HUDEP-2 (cell line): ENCODE data around the gene NRL.

Experiments
- DNase-seq, 76 experiments: peaks; one replicate each; lab custom pipeline; 2025; ENCODE audit not compliant: unreplicated experiment in 76 of 76; lab: John Stamatoyannopoulos, UW

NRL gene

DNA sequence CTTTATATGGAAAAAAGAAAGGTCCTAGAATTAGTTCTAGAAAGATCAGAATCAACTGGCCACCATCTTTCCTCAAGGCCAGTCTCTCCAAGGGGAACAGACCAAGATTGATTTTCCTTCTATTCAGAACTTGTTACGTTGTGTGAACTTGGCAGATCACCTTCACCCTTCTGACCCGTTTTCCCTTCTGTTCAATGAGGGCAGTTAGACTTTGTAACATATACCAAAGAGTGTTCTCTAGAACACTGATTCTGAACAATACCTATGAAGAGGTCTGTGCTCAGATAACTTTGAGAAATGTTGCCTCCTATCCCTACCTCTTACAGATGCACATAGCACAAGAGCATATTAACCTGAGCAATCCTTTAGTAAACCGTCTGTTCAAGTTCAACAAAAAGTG, 31.3 kb downstream of the NRL start:
- no peak for DNase-seq

DNA sequence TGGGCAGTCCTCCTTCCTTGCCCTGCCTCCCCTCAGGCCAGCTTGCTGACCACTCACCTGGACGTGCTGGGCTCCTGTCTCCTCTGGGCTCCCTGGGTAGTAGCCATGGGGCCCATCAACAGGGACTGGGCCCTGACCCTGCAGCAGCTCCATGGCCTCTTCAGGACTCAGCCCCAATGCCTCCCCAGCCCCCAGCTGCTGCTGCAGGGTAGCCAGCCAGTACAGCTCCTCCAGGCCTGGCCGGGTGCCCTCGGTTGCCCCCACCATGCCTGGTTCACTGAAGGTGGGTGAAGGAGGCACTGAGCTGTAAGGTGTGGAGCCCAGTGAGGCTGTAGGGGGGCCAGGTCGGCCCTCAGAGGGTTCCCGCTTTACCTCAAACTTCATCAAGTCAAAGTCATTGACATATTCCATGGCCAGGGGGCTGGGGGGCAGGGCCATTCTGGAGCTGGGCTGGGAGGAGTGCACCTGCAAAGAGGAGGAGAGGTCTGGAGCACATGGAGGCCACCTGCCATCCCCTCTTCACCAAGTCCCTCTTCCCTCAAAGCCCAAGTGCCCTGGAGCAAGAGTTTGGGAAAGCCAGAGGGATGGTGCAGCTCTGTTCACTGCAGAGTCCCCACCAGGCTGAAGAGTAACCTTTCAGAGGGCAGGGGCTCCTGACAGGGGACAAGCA, 32.2 kb downstream of the NRL start:
- no peak for DNase-seq

DNA sequence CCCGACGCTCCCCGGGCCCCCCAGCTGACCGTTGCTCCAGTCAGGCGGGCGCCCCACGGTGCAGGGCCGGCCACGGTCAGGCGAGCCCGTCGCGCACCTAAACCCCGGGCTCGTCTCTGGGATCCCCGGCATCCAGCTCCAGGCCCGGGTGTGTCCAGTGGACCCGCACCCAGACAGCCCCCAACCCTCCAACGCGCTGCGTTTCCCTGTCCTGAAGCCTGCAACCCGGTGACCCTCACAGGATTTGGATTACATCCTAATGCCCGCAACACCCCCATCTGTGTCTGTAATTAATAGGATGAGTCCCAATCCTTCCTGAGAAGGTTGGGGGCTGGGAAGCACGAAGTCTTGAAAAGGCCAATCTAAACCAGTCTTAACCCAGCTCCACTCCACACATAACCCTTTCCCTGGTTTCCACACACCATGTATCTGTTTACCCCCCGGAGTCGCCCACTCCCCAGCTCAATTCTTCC, 33.0 kb downstream of the NRL start:
- DNase-seq = no peak

DNA sequence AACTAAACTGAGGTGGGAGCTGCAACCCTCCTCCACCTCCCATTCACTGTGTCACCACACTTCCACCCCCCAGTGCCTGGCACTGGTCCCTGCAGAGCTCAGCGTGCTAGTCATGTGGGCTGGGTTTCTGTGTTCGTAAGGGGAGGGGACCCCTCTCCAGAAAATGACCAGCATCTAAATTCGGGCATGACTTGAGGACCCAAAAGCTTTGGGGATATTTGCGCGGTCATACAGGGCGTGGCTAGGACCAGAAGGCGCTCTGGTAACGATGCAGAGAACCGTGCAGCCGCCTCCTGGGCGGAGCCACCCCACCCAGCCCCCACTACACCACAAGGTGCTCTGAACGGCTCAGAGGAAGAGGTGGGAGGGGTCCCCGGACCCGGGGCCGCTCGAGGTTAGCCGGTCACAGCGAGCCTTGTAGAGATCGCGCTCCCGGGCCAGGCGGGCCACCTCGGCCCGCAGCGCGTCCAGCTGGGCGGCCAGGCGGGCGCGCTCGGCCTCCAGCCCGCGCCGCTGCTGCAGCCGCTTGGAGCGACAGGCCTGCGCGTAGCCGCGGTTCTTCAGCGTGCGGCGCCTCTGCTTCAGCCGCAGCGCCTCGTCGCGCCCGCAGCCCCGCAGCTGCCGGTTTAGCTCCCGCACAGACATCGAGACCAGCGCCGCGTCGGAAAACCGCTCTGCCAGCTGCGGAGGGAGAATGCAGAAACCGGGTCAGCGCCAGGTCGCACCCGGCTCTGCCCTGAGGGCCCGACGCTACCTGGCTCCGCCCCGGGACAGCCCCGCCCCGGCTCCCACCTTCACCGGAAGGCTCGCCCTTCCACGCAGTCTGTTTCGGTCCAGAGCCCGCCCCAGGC, 33.6 kb downstream of the NRL start:
- peak in 21 of 76 experiments; percentile 2 to 50 (median 18) for DNase-seq

DNA sequence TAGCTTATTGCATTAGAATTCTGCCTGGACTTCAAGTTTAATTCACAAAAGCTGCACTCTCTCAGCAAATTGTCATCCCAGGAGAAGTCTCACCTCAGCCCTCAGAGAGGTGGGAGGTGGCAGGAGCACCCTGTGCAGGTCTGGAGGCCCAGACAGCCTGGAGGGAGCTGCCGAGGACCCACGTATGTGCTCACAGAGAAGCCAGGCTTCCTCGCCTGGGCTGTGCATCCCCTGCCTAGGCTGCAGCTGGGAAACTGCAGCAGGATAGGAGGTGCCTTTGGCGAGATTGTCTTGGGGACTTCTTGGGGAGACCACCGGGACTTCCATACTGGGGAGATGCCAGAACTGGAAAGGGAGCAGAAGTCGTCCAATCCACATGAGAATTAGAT, 34.6 kb downstream of the NRL start:
- DNase-seq = no peak

DNA sequence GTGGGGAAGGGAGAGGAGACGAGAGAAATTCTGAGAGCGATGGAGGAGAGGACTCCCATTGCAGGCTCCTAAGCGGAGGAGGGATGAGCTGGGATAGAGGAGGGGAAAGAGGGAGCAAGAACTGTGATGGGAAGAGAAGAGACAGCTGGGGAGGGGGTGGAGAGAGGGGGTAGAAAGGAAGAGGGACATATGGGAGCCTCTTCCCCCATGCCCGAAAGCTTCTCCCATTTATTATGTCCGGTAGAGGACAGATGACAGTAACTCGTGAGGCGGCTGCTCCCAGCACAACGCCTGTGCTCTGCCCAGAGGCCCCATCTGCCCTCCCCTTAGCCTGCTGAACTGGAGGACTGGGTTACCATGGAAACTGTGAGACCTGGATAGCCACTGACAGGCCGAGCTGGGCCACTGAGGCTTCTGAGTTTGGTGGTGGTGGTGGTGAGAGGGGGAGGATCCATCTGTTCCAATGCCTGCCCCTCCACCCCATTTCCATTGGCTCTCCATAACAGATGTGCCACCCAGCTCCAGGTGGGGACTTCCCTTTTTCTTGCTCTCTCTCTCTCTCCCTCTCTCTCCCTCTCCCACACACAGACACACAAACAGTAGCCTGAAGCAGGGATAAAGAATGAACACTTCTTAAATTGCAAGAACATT, 35.1 kb downstream of the NRL start:
- no peak for DNase-seq

DNA sequence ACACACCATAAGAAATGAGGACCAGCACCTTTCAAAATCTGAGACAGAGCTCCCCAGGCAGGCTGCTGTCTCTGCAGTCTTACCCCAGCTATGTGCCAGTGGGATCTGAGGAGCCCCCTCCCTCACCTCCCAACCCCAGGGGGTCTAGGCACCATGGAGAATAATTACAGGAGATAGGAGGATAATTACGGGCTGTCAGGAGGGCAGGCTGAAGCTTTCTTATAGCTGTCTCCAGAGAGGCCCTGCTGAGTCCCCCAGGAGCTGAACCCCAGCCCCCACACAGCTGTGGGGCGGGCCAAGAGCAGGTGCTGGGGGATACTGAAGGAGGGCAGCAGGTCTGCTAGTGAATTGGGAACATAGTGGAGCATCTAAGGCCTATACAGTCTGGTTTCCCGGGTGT, 36.6 kb downstream of the NRL start:
- DNase-seq = no peak

DNA sequence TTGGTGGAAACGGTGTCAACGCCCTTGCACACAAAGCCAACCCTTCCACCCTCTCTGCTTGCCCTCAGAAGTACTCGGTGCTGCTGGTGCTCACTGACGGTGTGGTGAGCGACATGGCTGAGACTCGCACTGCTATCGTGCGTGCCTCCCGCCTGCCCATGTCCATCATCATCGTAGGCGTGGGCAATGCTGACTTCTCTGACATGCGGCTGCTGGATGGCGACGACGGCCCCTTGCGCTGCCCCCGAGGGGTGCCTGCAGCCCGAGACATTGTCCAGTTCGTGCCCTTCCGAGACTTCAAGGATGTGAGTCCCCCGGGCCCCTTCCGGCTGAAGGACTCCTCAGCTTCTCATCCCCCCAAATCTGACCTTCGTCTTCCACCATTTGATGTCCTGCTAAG, 37.7 kb downstream of the NRL start:
- DNase-seq = no peak

DNA sequence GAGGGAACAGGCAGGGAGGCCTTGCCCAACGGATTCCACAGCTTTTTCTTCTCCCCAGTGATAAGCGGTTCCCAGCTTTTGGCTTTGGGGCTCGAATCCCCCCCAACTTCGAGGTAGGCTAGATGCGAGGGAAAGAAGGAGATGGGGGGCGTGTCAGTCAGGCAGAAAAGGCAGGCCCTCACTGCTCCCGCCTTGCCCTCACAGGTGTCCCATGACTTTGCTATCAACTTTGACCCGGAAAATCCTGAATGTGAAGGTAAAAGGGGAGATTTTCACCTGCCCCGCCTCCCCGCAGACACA, 38.5 kb downstream of the NRL start:
- no peak for DNase-seq

DNA sequence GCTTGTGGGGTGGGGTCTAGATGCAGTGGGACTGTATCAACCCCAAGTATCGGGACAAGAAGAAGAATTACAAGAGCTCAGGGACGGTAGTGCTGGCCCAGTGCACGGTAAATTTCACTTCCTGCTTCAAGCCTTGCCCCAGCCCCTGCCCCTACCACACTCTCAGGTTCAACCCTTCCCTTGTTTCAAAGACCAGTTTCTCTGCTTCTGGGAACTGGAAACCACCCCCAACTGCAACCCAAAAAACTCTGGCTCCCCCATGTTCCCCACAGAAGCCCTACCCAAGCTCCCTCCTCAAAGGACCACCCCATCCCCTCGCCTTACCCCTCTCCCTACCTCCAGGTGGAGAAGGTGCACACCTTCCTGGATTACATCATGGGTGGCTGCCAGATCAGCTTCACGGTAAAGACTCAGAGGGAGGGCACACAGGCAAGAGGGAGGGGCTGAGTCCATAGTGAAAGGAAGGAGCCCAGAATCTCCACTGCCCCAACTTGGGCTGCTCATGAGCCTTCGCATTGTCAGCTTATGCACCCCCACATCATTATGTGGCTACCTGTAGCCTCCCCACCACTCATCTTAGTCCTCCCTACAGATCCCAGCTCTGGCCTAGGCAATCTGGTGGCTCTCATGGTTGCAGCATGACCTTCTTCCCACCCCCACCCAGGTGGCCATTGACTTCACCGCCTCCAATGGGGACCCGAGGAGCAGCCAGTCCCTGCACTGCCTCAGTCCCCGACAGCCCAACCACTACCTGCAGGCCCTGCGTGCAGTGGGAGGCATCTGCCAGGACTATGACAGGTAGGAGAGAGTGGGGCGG, 39.1 kb downstream of the NRL start:
- no peak for DNase-seq

DNA sequence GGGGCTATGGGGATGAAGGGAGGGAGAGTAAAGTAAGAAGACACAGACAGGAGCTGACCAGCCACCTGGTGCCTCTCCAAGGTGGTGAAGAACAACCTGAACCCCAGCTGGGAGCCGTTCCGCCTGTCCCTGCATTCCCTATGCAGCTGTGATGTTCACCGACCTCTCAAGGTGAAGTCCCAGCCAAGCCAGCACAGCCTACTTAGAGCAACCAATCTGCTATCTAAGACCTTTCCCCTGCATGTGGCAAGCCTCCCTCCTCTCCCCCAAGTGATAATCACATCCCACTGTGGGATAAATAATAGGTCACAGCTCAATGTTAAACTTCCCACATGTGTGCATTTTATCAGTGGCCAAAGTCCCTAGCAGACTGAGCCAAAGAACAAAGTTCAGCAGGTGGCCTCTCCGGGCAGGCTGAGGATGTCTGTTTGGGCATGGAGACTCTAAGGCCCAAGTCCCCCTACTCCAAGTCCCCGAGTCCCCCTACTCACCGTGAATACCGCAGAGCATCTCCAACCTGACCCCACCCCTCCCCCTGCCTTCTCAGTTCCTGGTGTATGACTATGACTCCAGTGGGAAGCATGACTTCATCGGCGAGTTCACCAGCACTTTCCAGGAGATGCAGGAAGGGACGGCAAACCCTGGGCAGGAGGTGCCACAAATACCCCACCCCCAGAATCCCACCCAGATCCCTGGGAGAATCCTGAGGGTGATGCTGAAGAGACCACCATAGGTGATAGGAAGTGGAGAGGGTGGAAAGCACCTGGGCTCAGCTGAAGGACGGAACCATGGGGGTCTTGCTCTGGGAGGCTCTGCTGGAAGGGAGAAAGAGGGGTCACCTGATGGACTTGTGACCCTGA, 39.9 kb downstream of the NRL start:
- no peak for DNase-seq

DNA sequence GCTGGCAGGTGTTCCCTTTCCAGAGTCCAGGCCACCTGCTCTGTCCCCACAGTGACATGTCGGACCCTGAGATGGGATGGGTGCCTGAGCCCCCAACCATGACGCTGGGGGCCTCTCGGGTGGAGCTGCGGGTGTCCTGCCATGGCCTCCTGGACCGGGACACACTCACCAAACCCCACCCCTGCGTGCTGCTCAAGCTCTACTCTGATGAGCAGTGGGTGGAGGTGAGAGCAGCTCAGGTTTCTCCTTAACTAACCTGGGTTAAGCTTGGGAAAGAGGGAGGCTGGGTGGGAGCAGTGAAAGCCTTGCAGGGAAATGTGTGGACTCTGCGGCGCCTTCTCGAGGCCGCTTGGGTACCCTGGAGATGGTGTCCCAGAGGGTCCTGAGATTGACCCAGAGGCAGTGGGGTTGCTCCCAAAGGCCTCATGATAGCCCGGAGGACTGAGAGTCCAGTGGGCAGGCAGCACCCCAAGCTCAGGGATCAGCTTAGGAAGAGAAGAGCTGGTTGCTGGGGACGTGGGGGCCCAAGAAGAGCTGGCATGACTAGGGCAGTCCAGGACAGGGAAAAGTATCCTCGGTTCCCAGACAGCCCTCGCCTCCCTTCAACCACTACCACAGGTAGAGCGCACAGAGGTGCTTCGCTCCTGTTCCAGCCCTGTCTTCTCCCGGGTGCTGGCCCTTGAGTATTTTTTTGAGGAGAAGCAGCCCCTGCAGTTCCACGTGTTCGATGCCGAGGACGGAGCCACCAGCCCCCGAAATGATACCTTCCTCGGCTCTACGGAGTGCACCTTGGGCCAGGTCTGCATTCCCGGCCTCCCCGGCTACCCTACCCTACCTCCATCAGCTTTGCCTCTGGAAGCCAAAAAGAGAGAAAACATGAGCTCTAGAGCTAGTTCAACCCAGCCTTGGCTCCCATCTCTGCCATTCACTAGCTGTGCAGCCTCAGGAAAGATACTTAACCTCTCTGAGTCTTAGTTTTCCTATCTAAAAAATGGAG, 41.6 kb downstream of the NRL start:
- no peak for DNase-seq

DNA sequence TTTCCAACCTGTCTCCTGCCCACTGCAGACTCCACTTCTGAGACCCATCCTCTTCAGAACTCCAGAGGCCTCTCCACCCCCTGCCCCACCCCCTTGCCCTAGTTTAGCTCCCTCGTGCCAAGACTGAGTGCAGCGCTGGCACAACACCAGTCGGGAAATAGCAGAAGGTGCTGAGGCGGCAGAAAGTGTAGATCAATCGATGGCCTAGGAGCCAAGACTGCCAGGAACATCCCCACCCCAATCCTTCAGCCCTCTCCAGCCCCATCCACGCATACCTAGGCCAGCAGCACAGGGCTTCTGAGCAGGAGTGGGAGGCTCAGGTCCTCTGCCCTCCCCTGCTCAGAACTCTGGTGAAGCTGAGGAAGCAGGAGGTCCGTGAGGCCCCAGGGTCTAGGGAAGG, 42.3 kb downstream of the NRL start:
- no peak for DNase-seq

DNA sequence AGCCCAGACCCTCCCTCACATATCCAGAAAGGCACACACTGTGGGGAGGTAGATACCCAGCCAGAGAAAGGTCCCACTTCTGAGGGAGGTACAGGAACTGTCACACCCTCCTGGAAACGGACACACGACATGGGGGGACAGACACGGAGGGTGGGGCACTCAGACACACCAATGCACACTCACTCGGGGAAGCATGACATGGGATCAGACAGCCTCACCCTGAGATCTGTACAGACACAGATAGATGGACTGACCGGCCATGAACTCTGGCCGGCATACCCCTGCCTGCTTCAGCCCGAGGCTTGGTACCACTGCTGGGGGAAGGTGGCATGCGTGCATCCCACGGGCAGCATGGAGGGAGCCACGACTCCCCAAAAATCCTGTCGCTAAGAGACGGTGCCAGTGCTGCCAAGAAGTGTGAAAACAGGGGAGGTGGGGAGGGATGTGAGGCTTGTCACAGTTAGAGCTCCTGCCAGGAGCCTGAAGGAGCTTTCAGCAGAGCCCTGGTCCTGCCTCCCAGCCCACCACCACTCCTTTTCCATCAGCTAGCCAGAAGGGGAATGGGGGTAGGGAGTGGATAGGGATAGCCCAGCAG, 42.8 kb downstream of the NRL start:
- no peak for DNase-seq

DNA sequence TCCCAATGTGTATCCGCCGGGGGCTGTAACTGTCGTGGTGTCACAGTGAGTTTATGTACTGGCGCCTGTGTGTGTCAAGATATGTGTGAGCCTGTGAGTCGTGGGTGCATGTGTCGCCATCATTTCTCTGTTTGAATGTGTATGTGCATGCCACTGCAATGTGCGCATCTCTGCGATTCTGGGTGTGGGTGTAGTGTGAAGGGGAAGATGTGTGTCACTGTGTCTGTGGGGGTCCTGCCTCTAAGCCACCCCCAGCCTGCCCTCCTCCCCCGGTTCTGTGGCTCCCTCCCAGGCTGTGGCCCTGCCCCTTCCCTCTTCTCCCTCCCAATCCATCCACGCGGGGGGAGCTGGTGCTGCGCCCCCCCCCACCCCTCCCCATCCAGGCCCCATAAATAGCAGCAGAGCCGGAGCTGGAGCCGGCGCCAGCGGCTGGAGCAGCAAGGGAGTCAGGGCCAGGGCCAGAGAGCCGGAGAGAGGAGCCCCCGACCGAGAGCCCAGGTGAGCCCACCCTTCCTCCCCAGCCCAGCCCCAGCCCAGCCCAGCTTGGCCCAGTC, 43.5 kb downstream of the NRL start, which contains the start of gene CPNE6:
CPNE6 (plus strand) TSS at position 419 of the 554 bp plus-strand sequence. CDS start 1,375 bp downstream, outside the sequence.
- DNase-seq = no peak

DNA sequence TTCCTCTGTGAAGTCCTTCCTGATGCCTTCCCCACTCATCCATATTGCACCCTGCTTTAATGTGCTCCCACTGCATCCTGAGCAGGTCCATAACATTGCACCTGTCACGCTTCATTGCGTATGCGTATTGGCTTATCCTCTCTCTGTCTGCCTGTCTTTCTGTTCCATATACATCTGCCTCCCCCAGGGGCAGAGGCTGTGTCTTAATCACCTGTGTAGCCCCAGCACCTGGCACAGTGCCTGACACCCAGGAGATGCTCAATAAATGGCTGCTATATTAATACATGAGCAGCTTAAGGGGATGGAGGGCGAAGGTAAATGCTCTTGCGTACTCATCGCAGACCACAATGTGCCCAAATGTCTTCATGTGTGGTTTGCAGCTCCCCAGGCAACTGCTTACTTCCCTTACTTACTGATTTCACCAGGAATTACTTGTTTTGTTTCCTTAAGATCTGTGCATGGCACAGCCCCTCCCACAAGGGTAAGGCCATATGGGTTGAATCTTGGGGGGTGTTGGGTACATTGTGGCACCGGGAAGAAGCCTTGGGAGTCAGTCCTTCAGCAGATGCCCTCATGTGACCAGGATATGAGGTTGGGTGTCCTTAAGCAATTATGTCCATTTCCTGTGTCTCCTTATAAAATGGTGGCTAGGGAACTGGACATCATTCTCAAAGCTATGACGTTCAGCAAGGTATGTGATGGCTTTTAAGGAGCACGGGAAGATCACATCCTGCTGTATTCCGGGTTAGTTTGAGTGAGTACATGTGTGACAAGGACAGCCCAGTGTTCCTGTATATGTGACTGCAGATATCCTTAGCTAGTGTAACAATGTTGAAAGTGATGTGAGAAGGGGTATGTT, 44.2 kb downstream of the NRL start:
- no peak for DNase-seq

DNA sequence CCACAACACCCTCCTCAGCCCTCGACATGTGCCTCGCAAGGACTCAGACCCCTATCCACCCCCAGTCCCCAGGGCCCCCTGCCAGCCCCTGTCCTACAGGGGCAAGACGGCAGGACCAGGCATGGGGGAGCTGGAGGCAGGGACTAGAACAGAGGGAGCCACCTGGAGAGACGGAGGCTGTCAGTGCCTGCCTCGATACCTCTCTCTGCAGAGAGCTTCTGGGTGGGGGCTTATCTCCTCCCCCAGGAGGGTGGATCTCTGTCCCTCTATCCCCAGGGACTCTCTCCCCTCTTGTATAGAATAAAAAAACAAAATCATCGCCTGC, 45.4 kb downstream of the NRL start:
- DNase-seq = no peak
